HUDEP-2 (cell line): ENCODE results near the gene PRODH.
"Not testable (repeated sequence)": the region's sequence is repeated elsewhere in the genome, so short reads cannot be mapped to it uniquely, and the experiment has no call there.

Experiments
- DNase-seq, 76 experiments: peaks; one replicate each; lab custom pipeline; 2025; ENCODE audit not compliant: unreplicated experiment in 76 of 76; lab: John Stamatoyannopoulos, UW

The PRODH gene

DNA sequence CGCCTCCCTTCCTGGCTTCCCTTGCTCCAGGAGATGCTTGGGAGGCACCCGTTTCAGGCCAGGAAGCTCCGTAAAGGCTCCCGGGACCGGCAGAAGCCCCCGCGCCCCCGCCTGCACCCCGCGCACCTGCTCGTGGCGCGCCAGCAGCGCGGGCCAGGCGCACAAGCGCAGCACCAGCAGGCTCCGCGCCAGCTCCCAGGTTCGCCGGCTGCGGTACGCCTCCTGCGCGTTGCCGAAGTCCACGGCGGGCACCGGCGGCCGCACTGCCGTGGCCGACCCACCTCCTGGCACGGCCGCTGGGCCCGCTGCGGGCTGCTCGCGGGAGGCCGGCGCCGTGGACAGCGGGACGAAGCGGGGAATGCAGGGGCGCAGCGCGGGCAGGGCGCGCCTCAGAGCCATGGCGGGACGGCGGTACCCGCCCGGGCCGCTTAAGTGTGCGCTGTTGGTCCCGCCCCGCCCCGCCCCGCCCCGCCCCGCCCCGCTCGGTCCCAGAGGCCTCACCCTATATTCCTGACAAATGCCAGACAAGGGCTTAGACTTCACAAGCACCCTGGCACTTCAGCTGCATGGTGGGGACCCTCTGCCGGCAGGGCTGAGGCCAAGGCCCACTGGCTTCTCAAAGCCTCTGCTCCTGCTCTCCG, at the start of gene PRODH:
PRODH (minus strand) TSS at position 405 of the 641 bp plus-strand sequence; CDS start at position 399, 6 bp downstream.
- DNase-seq: no peak

- no peak for DNase-seq
Observed at GRCh38 chr22:18985780-18986179, 49.7 kb upstream of the PRODH start.

DNA sequence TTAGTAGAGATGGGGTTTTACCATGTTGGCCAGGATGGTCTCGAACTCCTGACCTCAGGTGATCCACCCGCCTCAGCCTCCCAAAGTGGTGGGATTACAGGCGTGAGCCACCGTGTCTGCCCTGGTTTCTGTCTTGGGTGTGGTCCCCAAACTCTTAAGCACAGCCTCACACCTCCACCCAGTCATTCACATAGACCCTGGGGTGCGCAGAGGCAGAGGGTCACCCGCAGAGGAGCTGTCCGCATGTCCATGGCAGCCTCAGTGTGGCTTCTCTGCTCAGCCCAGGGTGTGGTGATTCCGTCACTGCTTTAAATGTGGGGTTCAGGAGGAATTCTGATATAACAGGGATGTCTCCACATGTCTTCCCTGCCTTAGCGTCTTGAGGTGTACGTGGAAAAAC, 48.5 kb upstream of the PRODH start:
- no peak for DNase-seq

DNA sequence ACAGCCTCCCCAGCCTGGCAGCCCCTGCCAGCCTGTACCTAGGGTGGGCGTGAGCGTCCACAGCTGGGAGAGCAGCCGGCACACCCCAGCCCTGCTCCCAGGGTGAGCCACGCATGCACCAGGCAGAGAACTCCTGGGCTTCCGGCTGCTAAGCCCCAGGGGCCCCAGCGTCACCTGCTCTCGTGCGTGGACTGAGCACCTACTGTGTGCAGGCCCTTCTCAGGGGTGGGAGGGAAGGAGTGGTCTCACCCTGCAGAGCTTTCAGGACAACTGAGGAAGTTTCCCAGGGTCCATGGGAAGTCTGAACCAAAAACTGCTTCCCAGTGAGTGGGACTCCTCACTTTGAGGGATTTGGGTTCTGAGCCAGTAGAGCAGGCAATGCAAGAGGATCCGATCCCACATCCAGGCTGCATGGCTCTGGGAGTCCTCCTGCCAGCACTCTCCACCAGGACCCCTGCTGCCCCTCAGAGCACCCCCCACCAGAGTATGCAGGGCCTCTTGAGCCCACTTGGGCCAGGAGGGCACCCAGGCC, 47.1 kb upstream of the PRODH start:
- no peak for DNase-seq

DNA sequence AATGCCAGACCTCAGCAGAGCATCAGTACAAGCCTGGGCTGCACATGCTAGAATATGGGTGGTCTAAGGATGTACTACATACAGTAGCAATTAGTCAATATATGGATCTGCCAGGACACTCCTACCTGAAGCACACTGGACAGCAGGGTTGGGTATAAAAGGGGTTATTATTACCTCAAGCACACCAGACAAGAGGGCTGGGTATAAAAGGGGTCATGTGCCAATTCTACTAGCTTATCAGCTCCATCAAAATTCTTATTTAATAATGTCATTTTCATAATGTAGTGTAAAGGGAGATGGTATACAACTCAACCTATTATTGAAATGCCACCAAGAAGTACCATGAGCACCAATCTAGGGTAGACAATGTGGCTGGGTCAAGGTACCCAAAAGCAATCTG, 44.7 kb upstream of the PRODH start:
- DNase-seq: no peak

DNA sequence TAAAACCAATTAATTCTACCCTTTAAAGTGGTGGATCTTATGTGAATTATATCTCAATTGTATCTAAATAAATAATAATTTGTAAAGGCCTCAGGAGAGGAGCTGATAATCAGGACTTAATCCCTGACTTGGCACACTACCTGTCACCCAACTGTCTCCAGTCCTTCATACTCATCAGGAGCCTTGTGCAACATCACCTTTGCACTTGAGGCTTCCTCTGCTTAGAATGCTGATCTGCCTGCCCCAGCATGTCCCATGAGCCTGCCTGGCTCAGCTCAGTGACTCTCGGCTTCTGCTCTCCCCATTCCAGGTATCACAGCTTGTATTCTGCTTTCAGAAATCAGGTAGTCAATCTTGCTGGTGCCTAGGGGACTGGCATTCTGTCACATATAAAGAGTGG, 43.9 kb upstream of the PRODH start:
- no peak for DNase-seq

DNA sequence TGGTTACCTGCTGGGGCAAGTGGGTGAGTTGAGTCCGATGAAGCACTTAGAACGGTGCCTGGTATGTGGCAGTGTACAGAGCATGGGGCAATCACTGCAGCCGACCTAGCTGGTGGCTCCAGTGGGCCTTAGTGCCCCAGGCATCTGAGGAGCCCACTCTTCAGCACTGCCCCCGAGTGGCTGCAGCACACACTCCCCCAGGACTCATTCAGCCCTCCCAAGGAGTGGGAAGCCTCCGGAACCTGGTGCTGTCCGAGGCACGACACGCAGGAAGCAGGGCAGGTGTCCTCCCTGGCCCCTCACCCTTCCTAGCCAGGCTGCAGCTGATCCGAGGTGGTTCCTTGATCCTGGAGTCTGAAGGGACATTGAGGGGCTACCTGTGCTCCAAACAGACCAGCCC, 42.4 kb upstream of the PRODH start:
- no peak for DNase-seq

GRCh38 chr22:18977824-18978425, 41.8 kb upstream of the PRODH start:
- DNase-seq: no peak

GRCh38 chr22:18976197-18976751, 40.2 kb upstream of the PRODH start:
- DNase-seq: no peak

- DNase-seq: no peak
Observed at GRCh38 chr22:18975434-18976196, 39.5 kb upstream of the PRODH start.

- DNase-seq: no peak
Observed at GRCh38 chr22:18974477-18975180, 38.5 kb upstream of the PRODH start.

DNA sequence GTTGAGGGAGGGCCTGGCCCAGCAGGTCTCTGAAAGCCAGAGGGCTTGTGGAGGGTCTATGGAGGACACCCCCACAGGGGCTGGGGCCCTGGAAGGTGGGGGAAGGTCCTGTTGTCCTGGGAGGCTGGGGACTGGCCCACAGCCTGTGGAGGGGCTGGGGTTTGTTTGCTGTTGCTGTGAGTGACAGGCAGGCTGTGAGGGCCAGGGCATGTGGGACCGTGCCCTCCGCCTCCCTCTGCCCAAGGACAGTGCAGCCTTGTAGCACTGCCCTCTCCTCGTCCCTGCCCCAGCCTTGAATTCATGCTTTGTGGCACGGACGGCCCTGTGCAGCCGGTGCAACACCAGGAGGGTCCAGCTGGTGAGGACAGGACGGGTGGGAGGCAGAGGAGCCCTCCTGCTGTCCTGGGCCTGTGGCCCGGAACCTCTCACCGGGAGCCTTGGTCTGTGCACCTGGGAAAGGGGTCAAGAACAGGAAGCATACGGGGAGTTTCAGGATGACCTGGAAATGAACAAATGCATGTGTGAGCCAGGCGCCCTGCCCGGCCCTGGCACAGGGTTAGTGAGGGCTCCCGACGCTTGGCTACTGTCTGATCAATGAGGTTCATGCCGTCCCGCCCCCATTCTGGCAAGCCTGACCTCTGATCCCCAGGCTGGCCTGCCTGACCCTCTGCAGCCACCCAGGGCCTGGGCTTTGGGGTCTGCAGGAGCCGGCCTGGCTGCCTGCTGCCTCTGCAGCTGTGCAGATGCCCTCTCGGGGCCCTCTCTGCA, 37.4 kb upstream of the PRODH start:
- DNase-seq: no peak

- not testable (repeated sequence) for DNase-seq
Observed at GRCh38 chr22:18972591-18972990, 36.5 kb upstream of the PRODH start.

DNA sequence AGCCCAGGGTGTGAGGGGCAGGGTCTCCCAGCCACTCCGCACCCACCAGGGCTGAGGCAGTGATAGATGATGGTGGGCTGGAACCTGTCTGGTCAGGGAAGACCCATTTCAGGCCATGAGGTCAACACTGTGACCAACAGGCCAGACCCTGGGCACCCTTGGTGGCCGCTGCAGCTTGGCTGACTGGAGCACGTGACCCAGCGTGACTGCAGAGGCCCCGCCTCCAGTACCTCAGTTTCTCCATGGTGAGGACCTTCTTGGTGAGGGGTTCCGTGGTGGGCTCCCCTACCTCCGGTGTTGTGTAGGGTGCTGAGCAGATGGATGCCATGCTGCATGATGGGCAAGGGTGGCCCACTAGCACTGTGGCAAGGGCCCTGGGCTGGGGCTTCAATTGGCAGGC, 35.9 kb upstream of the PRODH start:
- DNase-seq: not testable (repeated sequence)

DNA sequence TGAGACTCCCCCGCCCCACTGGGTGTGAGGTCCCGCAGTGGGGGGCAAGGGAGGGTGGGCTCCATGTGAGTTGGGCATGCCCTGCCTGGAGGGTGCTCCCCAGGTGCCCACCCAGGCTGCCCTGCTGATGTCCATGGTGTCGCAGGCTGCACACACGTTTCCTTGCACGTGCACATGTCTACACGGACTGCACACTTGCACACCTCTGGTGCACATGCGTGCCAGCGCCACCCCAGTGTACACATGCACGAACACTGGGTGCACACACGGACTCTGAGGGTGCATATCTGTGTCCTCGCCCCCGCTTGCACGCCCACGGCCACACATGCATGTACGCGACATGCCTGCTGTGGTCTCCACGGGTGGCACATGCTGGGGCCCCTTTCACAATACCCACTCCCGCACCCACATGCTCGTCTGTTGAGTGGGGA, 35.2 kb upstream of the PRODH start:
- DNase-seq: no peak

DNA sequence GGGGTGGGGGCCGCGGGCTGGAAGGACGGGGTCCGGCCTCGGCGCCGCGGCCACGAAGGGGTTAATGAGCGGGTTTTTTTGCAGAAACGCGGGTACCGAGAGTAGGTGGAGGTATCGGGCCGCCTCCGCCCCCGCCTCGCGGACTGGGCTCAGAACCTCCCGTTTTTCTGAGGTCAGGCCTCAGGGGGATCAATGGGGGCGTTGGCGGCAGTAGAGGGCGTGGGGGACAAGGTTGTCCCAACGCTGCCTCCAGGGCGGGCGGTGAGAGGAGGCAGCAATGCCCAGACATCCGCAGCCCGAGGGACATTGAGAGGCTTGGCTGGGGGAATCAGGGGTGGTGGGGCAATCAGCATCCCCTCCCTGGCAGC, 34.8 kb upstream of the PRODH start:
- DNase-seq: no peak

GRCh38 chr22:18970176-18970947, 34.3 kb upstream of the PRODH start:
- no peak for DNase-seq

- DNase-seq: not testable (repeated sequence)
Observed at GRCh38 chr22:18969158-18969942, 33.3 kb upstream of the PRODH start.
